Activated gamma-delta T cell (primary cell): Measurements from ENCODE around the gene DUOX1.
"Not testable (repeated sequence)": the region's sequence is repeated elsewhere in the genome, so short reads cannot be mapped to it uniquely, and the experiment has no call there.

Experiments used
- DNase-seq: peaks from one replicate; lab custom pipeline; 2025; lab: John Stamatoyannopoulos, UW
- total RNA-seq, 2 donors: gene quantifications; one replicate each; lab custom pipeline; 2026; lab: John Stamatoyannopoulos, UW

The DUOX1 gene
- 0.13 to 0.15 reads per million in 2 donors for total RNA-seq

DNA sequence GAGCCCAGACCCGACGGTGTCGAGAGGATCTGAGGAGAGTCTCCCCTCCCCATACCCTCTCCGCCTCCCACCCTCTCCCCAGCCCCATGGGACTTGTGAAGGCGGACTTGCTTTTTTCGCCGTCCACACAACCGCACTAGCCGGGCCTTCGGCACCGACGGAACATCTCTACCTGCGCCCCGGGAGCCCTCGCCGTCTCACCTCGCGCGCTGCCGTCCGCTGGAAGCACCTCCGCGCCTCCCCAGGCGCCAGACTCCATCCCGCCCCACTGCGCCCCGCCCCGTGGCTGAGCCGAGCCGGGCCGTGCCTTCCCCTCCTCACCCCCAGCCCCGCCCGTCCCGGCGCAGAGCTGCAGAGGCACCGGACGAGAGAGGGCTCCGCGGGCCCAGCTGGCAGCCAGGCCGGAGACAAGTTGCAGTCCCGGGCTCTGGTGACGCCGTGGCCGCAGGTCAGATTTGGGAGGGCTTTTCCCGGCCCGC lies at the start of gene DUOX1, which contains the start of gene DUOXA1:
Gene DUOX1, plus strand, starts transcription at position 344 of the 479 bp plus-strand sequence. CDS start 1,973 bp downstream, outside the sequence.
Gene DUOXA1, minus strand, starts transcription at position 229 of the 479 bp plus-strand sequence. CDS start 6,865 bp downstream, outside the sequence.
- DNase-seq, result no peak

DNA sequence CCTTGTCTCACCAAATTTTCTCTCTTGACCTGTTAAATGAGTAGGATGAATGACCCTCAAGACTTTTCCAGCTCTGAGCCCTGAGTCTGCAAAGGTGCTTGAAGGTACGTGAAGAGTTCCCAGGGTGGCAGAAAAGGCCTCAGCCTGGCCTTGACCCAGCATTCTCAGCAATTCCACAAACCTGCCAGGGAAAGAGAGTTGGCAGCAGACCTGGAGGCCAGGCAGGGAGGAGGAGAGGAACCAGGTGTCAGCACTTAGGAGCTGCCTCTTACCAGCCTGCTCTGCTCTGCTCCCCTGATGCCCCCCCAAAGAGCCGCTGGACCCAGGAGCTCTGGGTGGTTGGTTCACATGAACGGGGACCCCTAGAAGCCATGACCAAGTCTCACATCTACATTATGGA lies 49.2 kb upstream of the DUOX1 start:
- DNase-seq, result not testable (repeated sequence)

DNA sequence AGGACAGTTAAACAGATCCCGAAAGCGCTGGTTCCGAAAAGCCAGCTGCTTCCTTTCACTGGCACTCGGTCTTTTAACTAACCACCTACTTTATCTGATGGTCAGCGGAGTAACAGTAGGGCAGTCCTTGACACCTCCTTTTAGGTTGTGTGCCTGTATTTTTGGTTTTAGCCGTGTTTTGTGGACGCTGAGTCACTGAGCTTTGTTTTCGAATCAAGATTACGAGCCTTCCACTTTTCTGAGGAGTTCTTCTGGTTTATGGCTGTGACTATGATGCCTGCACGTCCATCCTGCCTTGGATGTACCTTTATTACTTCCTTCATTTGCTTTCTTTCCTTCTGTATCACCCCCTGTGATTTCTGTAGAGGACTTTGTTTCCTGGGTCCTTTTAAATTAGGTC lies 47.4 kb upstream of the DUOX1 start:
- DNase-seq, result not testable (repeated sequence)

GRCh38 chr15:45083223-45083622 lies 46.6 kb upstream of the DUOX1 start:
- DNase-seq, result no peak

- no peak for DNase-seq
Measured at GRCh38 chr15:45084163-45084562, 45.6 kb upstream of the DUOX1 start.

DNA sequence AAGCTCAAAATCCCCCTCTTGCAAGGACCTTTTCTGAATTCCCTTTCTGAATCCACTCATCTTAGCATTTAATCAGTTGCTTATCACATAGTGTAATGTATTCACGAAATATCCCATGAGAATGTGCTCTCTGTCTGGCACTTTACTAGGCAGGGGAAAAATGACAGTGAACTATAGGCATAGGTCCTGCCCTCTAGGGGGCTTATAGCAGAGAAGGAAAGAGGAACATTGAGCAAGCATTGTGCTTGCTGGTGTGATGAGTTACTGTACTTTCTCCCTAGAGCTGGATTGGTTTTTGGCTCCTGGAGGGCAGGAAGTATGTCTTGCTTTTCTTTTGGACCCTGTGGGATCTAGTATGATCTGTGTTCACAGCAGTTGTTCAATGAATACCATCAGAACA lies 42.3 kb upstream of the DUOX1 start:
- DNase-seq, result no peak

- DNase-seq, result no peak
Measured at GRCh38 chr15:45088801-45089711, 40.7 kb upstream of the DUOX1 start.

GRCh38 chr15:45089712-45090373 lies 40.0 kb upstream of the DUOX1 start:
- DNase-seq, result no peak

GRCh38 chr15:45091161-45091560 lies 38.6 kb upstream of the DUOX1 start:
- no peak for DNase-seq

DNA sequence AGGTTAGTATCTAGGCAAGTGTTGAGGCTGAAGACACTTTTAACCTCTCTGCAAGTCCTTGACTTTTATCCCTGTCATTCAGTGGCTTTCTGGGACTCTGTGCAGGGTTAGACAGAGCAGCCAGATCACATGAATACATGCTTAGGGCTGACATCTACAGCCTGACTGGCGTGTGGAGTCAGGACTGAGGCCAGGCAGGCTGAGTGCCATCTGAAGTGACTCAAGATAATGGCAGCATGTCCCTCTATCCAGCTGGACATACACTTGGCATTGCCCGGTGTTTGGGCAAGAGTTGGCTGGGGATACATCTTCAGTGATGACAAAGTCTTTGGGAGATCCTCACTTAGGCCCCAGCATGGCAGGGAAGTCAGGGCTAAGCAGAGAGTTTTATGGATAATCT lies 38.2 kb upstream of the DUOX1 start:
- no peak for DNase-seq

- DNase-seq, result no peak
Measured at GRCh38 chr15:45093013-45093412, 36.8 kb upstream of the DUOX1 start.

DNA sequence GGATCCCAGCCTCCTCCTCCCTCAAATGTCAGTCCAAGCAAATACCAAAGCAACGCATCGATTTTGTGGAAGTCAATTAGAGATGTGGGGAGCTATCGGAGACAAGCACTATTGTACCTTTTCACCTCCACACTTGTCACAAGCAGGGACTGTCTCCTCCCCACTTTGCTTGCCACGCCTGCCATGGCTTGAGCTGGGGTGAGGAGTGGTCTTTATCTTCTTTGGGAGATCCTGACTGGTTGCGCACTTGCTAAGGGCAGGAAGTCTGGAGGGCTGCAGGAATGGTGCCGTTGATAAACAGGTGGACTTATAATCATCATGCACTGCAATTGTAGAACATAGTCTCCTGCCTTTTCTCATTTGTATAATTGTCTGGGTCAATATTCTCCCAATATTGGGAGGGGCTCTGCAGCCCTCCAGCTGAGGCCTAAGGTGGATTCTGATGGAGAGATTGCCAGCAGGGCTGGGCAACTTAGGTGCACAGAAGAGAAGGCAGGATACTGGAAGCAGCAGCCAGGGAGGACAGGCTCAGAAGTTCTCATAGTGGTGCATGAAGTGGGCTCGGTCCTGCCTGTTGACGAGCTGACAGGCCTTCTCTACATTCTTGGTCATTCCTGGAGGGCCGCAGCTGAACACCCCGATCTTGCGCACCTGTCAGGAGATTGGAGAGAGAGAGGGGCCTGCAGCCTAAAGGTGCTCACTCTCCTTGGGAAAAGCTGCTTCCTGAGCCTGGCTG lies 36.0 kb upstream of the DUOX1 start:
- DNase-seq, result no peak

DNA sequence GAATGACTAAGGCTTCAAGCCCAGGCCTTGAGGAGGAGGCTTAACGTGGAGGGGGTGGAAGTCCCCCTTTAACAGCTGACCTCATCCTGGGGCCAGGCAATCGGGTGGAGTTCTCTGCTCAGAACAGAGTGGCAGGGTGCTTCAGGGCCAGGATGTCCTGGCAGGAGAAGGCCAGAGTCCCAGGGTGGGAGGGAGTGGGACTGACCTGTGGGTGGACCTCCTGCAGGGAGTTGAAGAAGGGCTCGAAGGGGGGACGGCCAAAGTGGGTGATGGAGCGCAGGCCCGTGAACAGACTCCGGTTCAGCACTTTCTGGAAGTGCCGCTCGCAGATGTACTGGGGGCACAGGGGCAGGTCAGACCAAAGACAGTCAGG lies 35.5 kb upstream of the DUOX1 start:
- no peak for DNase-seq

GRCh38 chr15:45095661-45096060 lies 34.1 kb upstream of the DUOX1 start:
- no peak for DNase-seq

GRCh38 chr15:45097466-45097865 lies 32.3 kb upstream of the DUOX1 start:
- no peak for DNase-seq

- DNase-seq, result no peak
Measured at GRCh38 chr15:45099549-45100165, 30.1 kb upstream of the DUOX1 start.

DNA sequence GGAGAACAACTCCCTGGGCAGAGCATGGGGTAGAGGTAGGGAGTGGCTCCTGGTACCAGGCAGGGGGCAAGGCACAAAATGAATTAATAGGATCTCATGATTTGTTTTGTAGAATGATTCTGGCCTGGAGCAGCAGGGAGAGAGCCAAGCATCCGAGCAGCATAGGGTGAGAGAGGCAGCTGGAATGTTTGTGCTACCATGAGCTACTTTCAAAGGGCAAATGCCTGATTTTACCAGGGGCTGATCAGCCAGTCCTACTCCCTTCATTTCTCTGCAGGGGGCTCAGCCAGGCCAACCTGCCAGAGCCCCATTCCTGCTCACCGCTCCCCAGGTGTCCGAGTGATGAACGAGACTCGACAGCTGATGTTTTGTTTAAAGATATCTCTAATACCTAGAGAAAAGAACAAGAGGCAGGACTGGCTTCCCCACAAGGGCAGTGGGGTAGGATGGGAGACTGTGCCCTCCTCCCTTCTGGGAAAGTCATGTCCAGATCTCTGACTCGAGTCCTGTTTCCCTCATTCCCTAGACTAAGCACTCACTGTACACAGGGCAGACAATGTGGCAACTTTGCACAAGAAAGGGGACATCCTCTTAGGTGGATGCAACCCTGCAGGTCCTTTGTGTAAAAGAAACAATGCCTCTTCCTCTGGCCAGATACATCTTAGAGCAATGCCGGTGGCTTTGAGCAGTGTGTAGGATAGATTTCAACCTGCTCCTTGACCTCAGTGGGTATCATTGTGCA lies 28.7 kb upstream of the DUOX1 start:
- DNase-seq, result no peak

DNA sequence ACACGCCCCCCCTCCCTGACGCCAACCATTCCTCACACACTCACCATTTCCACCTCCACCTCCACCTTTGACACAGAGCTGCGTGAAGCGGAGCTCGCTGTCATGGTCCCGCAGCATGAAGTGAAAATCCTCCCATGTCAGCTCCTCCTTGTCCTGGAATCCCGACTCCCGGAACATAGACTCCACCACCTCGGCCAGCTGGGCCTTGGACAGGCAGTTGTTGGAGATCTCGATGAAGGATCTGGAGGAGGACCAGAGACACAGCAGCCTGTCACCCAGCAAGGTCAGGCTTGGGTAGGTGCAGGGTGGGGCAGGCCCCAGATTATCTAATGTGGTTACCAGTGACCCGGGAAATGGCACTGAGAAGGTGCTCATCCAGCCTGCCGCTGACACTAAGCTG lies 28.0 kb upstream of the DUOX1 start:
- DNase-seq, result no peak

DNA sequence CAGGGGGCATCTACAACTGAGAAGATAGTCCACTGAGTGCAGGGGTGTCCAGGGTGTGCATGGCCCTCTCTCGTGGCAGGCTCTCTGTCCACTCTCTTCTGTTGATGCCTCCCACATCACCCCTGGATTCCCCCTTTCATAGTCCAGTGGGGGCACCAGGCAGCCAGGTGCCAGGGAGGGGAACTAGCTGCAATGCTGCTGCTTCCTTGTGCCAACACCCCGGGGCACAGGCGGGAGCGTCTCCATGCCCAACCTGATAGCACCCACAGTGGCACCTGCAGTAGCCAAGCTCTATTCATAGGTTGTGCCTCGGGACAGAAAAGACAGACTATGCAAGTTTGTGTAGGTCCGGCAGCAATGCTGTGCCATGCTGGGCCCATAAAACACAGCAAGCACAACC lies 27.6 kb upstream of the DUOX1 start:
- no peak for DNase-seq

DNA sequence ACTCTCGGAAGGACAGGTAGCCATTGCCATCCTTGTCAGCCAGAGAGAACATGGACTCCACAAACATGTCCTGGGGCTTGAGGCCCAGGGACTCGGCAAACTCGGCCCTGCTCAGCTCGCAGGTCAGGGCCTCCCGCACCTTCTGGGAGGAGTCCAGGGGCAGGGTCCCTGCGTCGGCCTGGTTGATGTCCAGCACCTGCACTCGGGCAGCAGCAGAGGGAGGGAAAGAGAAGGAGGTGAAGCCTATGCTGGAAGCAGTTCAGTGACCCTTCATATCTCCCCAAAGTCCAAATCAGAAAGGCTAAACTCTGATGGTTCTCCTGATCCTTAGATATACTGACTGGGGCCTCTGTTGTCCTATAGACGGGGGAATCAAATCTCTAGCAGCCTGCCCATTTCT lies 25.6 kb upstream of the DUOX1 start:
- not testable (repeated sequence) for DNase-seq

GRCh38 chr15:45105586-45105985 lies 24.2 kb upstream of the DUOX1 start:
- no peak for DNase-seq
